ENCODE results near the gene EYS.
"Not testable (repeated sequence)": the region's sequence is repeated elsewhere in the genome, so short reads cannot be mapped to it uniquely, and the experiment has no call there.

GRCh38 chr6:63933948-63934347, 1773.1 kb downstream of the EYS start:
- TF ChIP-seq CTCF (IDR thresholded peaks at IDR 0.05); POLR2A (IDR thresholded peaks at IDR 0.05; ENCODE audit: low read depth); POLR2AphosphoS5 (IDR thresholded peaks at IDR 0.05): not testable (repeated sequence)
